ENCODE results near the gene GPSM3. TPM values are rescaled to one million over a fixed set of nuclear protein-coding genes. Genes with fewer than 3 reads are reported as not detected.

The GPSM3 gene
- total RNA-seq, 1 experiment from 2014 or later: 11.8 TPM

GRCh38 chr6:32213649-32214048, 21.2 kb upstream of the GPSM3 start:
- Histone ChIP-seq H4K20me1 (ENCODE audit: control insufficient read depth, insufficient read depth, insufficient read length) (no peaks in the 10 kb centered on the region), H3K4me1 (ENCODE audit: insufficient read depth, low read length) (no peaks in the 10 kb centered on the region), H3K9me3 (ENCODE audit: control insufficient read depth, low read depth, low read length) (no peaks in the 10 kb centered on the region), H2BK5ac (ENCODE audit: insufficient read length, low read length) (no peak overlapping the region), H3K56ac (ENCODE audit: insufficient read length, low read depth, low read length) (no peak overlapping the region), H3K79me1 (ENCODE audit: insufficient read depth, low read depth, low read length, poor library complexity, severe bottlenecking) (no peaks in the 10 kb centered on the region), H3K23me2 (ENCODE audit: insufficient read length, low read depth, low read length, poor library complexity, severe bottlenecking) (peaks cover 3% of the 10 kb centered on the region), H4K8ac (replicated peaks; ENCODE audit: insufficient read length, low read depth, low read length) (no peak overlapping the region), H2AK5ac (ENCODE audit: insufficient read length, low read length) (no peak overlapping the region), H3T11ph (ENCODE audit: low read length) (no peak overlapping the region), H4K91ac (ENCODE audit: insufficient read length, low read depth, low read length) (no peak overlapping the region), H2AFZ (ENCODE audit: low read length) (no peak overlapping the region), H3K23ac (ENCODE audit: insufficient read length, low read depth, low read length) (no peak overlapping the region), H3K27ac (ENCODE audit: insufficient read length, low read depth, low read length) (no peak overlapping the region), H3K9ac (ENCODE audit: extremely low read depth, insufficient read length, low read length) (no peak overlapping the region), H2BK12ac (ENCODE audit: insufficient read length, low read depth, low read length) (no peak overlapping the region), H3K27me3 (ENCODE audit: insufficient read depth, low read length) (no peaks in the 10 kb centered on the region), H2BK15ac (ENCODE audit: low read depth, low read length) (no peak overlapping the region), H3K18ac (ENCODE audit: insufficient read length, low read depth, low read length) (no peak overlapping the region), H3K14ac (ENCODE audit: insufficient read depth, low read length) (no peak overlapping the region), H4K5ac (ENCODE audit: insufficient read length, low read depth, low read length) (no peak overlapping the region), H3K79me2 (ENCODE audit: insufficient read depth, low read length) (no peaks in the 10 kb centered on the region), H2BK20ac (ENCODE audit: low read depth, low read length, poor library complexity, severe bottlenecking) (no peak overlapping the region), H2BK120ac (ENCODE audit: low read depth, low read length, poor library complexity, severe bottlenecking) (no peak overlapping the region), H3K4ac (ENCODE audit: low read depth, low read length) (no peak overlapping the region), H3K4me2 (ENCODE audit: insufficient read depth, insufficient read length, low read length) (no peak overlapping the region)
- no peak overlapping the region for H3K4me3 Mint-ChIP-seq
- no peak for DNase-seq
- H3K27me3 Mint-ChIP-seq (ENCODE audit: low read depth): peaks cover 3% of the 10 kb centered on the region; the same call in 1 of the 2 replicates
- H3K36me3 Mint-ChIP-seq (ENCODE audit: insufficient read depth in 1 of 3, low read depth in 3 of 3): peaks cover 0 to 1% (median 0%) of the 10 kb centered on the region in 3 experiments; a peak in 1 of 7 replicates
- 100% methylated on average over 3 of the region's 6 CpGs for WGBS (ENCODE audit: extremely low coverage, insufficient read length, low lambda C conversion rate)
- no peaks in the 10 kb centered on the region for H3K4me1 Mint-ChIP-seq
- TF ChIP-seq CTCF (conservative IDR thresholded peaks at IDR 0.05): no peak
- no peaks in the 10 kb centered on the region; a peak in 1 of 5 replicates for H3K9me3 Mint-ChIP-seq
- H3K27ac Mint-ChIP-seq: no peak overlapping the region; a peak in 1 of 7 replicates

Data from H9 (cell line).